ENCODE results near the gene ARID1B. TPM values are rescaled to one million over a fixed set of nuclear protein-coding genes. Genes with fewer than 3 reads are reported as not detected.

ARID1B gene
- total RNA-seq, 6 experiments from 2014 or later = 23.2 to 35.3 (median 30.7) TPM

DNA sequence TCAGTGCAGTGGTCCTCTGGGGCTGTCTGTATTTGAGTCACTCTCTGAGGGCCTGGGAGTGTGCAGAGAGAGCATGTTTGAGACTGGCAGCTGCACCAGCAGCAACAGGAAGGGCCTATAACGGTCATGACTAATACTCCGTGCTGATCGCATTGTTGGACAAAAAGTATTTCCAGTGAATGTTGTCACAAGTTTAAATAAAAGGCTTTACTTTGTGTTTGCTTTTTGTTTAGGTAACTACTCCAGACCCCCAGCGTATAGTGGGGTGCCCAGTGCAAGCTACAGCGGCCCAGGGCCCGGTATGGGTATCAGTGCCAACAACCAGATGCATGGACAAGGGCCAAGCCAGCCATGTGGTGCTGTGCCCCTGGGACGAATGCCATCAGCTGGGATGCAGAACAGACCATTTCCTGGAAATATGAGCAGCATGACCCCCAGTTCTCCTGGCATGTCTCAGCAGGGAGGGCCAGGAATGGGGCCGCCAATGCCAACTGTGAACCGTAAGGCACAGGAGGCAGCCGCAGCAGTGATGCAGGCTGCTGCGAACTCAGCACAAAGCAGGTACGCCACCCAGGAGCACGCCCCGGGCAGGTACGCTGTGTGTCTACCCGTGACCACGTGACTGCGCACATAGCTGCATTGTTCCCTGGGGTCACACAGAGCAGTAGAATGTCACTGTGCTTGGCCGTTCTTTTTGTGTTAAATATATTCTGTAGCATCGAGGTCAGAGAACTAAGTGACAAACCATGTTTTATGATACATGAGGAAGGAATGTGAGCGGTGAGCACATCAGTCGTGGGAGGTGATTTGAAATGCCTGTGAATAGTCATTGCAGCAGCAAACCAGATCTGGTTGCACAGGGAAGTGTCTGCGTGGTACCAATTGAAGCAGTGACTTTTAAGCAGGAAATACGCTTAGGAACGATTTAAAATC, 371.5 kb downstream of the ARID1B start:
- Histone ChIP-seq H3K27ac (no peak overlapping the region), H3K9me3 (no peaks in the 10 kb centered on the region), H3K4me1 (no peaks in the 10 kb centered on the region), H3K4me3 (no peak overlapping the region), H3K36me3 (peaks cover 0 to 7% (median 0%) of the 10 kb centered on the region in 4 donors), H3K27me3 (no peaks in the 10 kb centered on the region)
- TF ChIP-seq POLR2A (IDR thresholded peaks at IDR 0.05) = no peak
- TF ChIP-seq, protein P1, sequence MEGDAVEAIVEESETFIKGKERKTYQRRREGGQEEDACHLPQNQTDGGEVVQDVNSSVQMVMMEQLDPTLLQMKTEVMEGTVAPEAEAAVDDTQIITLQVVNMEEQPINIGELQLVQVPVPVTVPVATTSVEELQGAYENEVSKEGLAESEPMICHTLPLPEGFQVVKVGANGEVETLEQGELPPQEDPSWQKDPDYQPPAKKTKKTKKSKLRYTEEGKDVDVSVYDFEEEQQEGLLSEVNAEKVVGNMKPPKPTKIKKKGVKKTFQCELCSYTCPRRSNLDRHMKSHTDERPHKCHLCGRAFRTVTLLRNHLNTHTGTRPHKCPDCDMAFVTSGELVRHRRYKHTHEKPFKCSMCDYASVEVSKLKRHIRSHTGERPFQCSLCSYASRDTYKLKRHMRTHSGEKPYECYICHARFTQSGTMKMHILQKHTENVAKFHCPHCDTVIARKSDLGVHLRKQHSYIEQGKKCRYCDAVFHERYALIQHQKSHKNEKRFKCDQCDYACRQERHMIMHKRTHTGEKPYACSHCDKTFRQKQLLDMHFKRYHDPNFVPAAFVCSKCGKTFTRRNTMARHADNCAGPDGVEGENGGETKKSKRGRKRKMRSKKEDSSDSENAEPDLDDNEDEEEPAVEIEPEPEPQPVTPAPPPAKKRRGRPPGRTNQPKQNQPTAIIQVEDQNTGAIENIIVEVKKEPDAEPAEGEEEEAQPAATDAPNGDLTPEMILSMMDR (IDR thresholded peaks at IDR 0.05) = no peak
- DNase-seq (peak in 1 of 3 donors; percentile 28), ATAC-seq (peak in 2 of 4 donors; percentile 28 to 43)
- intact Hi-C loops (cut with DNase I) = no loop called here
- 79% methylated on average over 16 of the region's 25 CpGs for WGBS (ENCODE audit: insufficient coverage, low coverage, low lambda C conversion rate, missing lambda C conversion rate)

- DNase-seq (no peak), ATAC-seq (no peak)
- no peaks in the 10 kb centered on the region for H3K4me1 ChIP-seq
- H3K9me3 ChIP-seq = no peaks in the 10 kb centered on the region
- TF ChIP-seq POLR2A (IDR thresholded peaks at IDR 0.05) = no peak
- TF ChIP-seq, protein P1 (IDR thresholded peaks at IDR 0.05) = no peak
- H3K4me3 ChIP-seq = no peak overlapping the region
- intact Hi-C loops (cut with DNase I) = no loop called here
- no peak overlapping the region for H3K27ac ChIP-seq
- WGBS (ENCODE audit: insufficient coverage, low coverage, low lambda C conversion rate, missing lambda C conversion rate) = 89% methylated on average over 6 of the region's 6 CpGs
- H3K27me3 ChIP-seq = no peaks in the 10 kb centered on the region
- peaks cover 0 to 7% (median 0%) of the 10 kb centered on the region in 4 donors for H3K36me3 ChIP-seq
These were observed 372.9 kb downstream of the ARID1B start for GRCh38 chr6:157150076-157150475.

DNA sequence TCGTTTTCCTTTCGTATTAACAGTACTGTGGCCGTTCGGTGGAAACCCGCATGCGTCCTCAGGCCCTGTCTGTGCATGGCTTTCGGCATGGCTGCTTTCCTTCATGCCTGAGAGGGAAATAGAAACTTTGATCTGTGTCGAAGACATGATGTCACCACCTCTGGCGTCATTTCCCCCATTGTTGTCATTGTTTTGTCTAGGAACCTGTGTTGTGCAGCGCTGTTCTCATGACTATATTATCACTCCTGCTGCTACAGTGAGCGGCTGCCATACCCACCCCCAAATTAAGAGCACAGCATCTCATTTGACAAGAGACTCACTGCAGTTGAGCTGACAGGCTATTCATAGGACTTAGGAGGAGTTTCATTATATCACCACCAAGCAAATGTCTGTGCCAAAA, 373.9 kb downstream of the ARID1B start:
- no peaks in the 10 kb centered on the region for H3K27me3 ChIP-seq
- ATAC-seq = no peak
- H3K4me1 ChIP-seq = no peaks in the 10 kb centered on the region
- 94% methylated on average over 10 of the region's 11 CpGs for WGBS (ENCODE audit: insufficient coverage, low coverage, low lambda C conversion rate, missing lambda C conversion rate)
- H3K36me3 ChIP-seq = peaks cover 0 to 7% (median 0%) of the 10 kb centered on the region in 4 donors
- intact Hi-C loops (cut with DNase I) = no loop called here
- no peak overlapping the region for H3K4me3 ChIP-seq
- no peaks in the 10 kb centered on the region for H3K9me3 ChIP-seq
- H3K27ac ChIP-seq = no peak overlapping the region
- TF ChIP-seq, protein P1 (IDR thresholded peaks at IDR 0.05) = no peak
- TF ChIP-seq POLR2A (IDR thresholded peaks at IDR 0.05) = no peak
- DNase-seq = no peak

DNA sequence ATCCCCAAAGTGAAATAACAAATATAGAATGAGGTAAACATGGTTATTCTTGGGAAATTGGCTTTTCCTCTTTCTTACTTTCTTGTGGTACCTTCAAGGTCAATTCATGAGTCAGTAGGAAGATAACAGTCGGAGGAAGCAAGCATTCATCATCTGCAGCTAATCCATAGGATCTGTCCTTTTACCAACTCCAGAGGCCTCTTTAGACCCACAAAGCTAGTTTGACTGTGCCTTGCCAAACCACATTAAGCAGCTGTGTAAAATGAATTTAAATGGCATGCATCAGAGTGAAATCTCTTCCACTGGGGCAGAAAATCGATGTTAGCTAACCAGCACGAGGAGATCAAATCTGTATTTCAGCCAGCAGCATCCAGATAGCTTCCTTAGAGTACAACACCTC, 374.8 kb downstream of the ARID1B start:
- DNase-seq (no peak), ATAC-seq (no peak)
- H3K9me3 ChIP-seq = no peaks in the 10 kb centered on the region
- no peak overlapping the region for H3K27ac ChIP-seq
- no peaks in the 10 kb centered on the region for H3K4me1 ChIP-seq
- H3K27me3 ChIP-seq = no peaks in the 10 kb centered on the region
- H3K4me3 ChIP-seq = no peak overlapping the region
- intact Hi-C loops (cut with DNase I) = no loop called here
- TF ChIP-seq, protein P1 (IDR thresholded peaks at IDR 0.05) = no peak
- no peak for TF ChIP-seq POLR2A (IDR thresholded peaks at IDR 0.05)
- 82% methylated on average over 3 of the region's 3 CpGs for WGBS (ENCODE audit: insufficient coverage, low coverage, low lambda C conversion rate, missing lambda C conversion rate)
- peaks cover 0 to 7% (median 0%) of the 10 kb centered on the region in 4 donors for H3K36me3 ChIP-seq
